ENCODE results near the gene NRN1. TPM values are rescaled to one million over a fixed set of nuclear protein-coding genes. Genes with fewer than 3 reads are reported as not detected.

NRN1 gene
- total and polyA plus RNA-seq, 11 donors, result 8.3 to 21.0 (median 12.5) TPM

DNA sequence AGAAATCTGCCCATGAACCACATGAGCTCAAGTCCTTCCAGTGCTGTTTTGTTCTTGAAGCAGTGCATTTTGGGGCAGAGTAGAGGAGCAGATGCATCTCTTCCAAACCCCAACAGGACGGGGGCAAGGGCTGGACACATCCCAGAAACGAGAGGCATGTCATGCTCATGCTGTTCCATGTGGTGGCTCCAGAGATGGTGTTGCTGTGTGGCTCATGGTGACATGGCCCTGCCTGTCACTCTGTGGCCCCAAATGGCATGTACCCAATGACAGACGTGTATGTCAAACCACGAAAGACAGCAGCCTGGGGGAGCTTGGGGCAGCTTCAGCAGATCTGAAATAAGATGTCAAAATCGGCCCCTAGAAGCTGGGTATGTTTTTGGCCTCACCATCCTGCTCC is 46.3 kb downstream of the NRN1 start:
- Histone ChIP-seq H3K27ac (no peak overlapping the region), H3K4me1 (no peaks in the 10 kb centered on the region), H3K4me3 (no peak overlapping the region), H3K36me3 (no peaks in the 10 kb centered on the region), H3K27me3 (peaks cover 0 to 13% (median 0%) of the 10 kb centered on the region in 9 donors), H3K9me3 (peaks cover 0 to 4% (median 0%) of the 10 kb centered on the region in 12 donors)
- DNase-seq, result no peak
- TF ChIP-seq POLR2A (IDR thresholded peaks at IDR 0.05), result no peak
- no peak for TF ChIP-seq CTCF (IDR thresholded peaks at IDR 0.05)
- no peak for ATAC-seq
- WGBS, 4 donors, result 79 to 93% (median 82%) methylated on average over 4 to 5 of the region's 5 CpGs
- intact Hi-C loops (cut with DNase I), result no loop called here

- Histone ChIP-seq H3K4me1 (no peaks in the 10 kb centered on the region), H3K36me3 (no peaks in the 10 kb centered on the region), H3K27ac (no peak overlapping the region), H3K9me3 (peaks cover 0 to 4% (median 0%) of the 10 kb centered on the region in 12 donors), H3K27me3 (peaks cover 0 to 13% (median 0%) of the 10 kb centered on the region in 9 donors), H3K4me3 (no peak overlapping the region)
- WGBS, 4 donors, result 85 to 91% (median 89%) methylated on average over 2 of the region's 2 CpGs
- TF ChIP-seq CTCF (IDR thresholded peaks at IDR 0.05) (no peak), POLR2A (IDR thresholded peaks at IDR 0.05) (no peak)
- DNase-seq (no peak), ATAC-seq (no peak)
- intact Hi-C loops (cut with DNase I), result loop anchor here in 1 of 10 donors (10.0 kb wide), 1 partner anchor 356 kb away; no protein-coding TSS in a partner anchor
Observed at GRCh38 chr6:5958921-5959320, 47.8 kb downstream of the NRN1 start.

DNA sequence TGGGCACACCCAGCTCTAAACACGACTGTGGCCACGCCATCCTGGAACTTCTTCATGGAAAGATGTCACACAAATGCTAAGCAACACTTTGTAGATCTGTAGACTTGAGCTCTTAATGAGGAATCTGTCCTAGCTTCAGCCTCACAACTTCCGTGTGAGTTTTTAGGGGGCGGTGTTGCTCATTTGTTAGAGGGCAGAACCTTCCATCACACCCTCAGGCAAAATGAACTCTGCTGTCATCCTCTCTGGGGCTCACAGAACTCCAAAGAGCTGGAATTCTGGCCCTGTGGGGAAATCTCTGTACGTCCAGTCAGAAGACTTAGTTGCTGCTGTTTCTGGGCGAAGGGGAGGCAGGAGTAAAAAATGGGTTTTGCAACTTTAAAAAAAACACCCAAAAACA is 49.8 kb downstream of the NRN1 start:
- TF ChIP-seq POLR2A (IDR thresholded peaks at IDR 0.05), result no peak
- TF ChIP-seq CTCF (IDR thresholded peaks at IDR 0.05), result no peak
- WGBS, 4 donors, result 75 to 79% (median 76%) methylated on average over 6 of the region's 6 CpGs

GRCh38 chr6:5950361-5950785 is 56.4 kb downstream of the NRN1 start:
- 46 to 52% (median 49%) methylated on average over 5 of the region's 5 CpGs for WGBS, 4 donors
- Histone ChIP-seq H3K4me1 (no peaks in the 10 kb centered on the region), H3K4me3 (no peak overlapping the region), H3K27ac (no peak overlapping the region), H3K36me3 (no peaks in the 10 kb centered on the region), H3K27me3 (peaks cover 0 to 3% (median 0%) of the 10 kb centered on the region in 9 donors), H3K9me3 (no peaks in the 10 kb centered on the region)
- intact Hi-C loops (cut with DNase I), result loop anchor here in 2 of 10 donors (5.0 to 10.0 kb wide), 2 partner anchors 42 to 364 kb away; no protein-coding TSS in a partner anchor
- DNase-seq, result peak in 1 of 5 donors; percentile 24
- TF ChIP-seq CTCF (IDR thresholded peaks at IDR 0.05), result peak; percentile 39 to 63 (median 48)
- TF ChIP-seq POLR2A (IDR thresholded peaks at IDR 0.05), result no peak
- no peak for ATAC-seq

More for the DNA sequence above, 49.8 kb downstream of the NRN1 start:
- Histone ChIP-seq H3K4me1 (no peaks in the 10 kb centered on the region), H3K36me3 (no peaks in the 10 kb centered on the region), H3K27me3 (peaks cover 0 to 13% (median 0%) of the 10 kb centered on the region in 9 donors), H3K9me3 (no peaks in the 10 kb centered on the region), H3K27ac (no peak overlapping the region), H3K4me3 (no peak overlapping the region)
- DNase-seq (no peak), ATAC-seq (no peak)
- intact Hi-C loops (cut with DNase I), result loop anchor here in 1 of 10 donors (10.0 kb wide), 1 partner anchor 358 kb away; no protein-coding TSS in a partner anchor

Data from heart left ventricle (tissue), 16 donors.